NCI-H1048 (cell line): ENCODE results near the gene SFRP5.

Experiments
- DNase-seq: peaks from one replicate; lab custom pipeline; 2025; lab: John Stamatoyannopoulos, UW

The SFRP5 gene

GRCh38 chr10:97736403-97736901 is 35.3 kb downstream of the SFRP5 start:
- no peak for DNase-seq

DNA sequence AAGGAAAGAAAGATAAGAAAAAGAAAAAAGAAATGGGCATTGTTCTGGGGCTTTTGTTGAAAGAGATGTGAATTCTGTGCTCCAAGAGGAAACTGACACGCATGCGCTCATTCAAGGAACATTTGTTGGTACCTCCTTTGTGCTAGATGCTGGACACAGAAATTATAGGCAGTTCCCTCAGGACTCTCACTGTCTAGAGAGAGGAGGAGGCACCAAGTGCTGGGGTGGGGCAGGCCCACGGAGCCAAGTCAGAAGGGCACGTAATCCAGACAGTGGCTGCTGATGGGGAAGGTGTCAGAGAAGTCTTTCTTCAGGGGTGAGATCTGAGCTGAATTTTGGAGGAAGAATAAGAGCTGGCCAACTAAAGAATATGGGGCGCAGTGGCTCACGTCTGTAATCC is 37.8 kb downstream of the SFRP5 start:
- DNase-seq, result no peak

GRCh38 chr10:97733256-97733655 is 38.5 kb downstream of the SFRP5 start:
- no peak for DNase-seq

- no peak for DNase-seq
These were observed 39.8 kb downstream of the SFRP5 start for GRCh38 chr10:97732052-97732359.

- DNase-seq, result peak; percentile 40
These were observed 40.3 kb downstream of the SFRP5 start for GRCh38 chr10:97731346-97732051.

DNA sequence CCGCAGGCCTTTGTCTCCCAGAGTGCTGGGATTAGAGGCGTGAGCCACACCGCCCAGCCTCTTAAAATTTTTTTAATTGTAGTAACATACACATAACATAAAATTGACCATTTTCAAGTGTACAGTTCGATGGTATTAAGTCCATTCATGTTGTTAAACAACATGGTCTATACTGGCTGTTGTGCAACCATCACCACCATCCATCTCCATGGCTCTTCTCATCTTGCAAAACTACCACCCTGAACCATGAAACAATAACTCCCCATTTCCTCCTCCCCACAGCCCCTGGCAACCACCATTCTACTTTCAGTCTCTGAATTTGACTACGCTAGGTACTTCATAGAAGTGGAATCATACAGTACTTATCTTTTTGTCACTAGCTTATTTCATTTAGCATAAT is 42.8 kb downstream of the SFRP5 start:
- no peak for DNase-seq

DNA sequence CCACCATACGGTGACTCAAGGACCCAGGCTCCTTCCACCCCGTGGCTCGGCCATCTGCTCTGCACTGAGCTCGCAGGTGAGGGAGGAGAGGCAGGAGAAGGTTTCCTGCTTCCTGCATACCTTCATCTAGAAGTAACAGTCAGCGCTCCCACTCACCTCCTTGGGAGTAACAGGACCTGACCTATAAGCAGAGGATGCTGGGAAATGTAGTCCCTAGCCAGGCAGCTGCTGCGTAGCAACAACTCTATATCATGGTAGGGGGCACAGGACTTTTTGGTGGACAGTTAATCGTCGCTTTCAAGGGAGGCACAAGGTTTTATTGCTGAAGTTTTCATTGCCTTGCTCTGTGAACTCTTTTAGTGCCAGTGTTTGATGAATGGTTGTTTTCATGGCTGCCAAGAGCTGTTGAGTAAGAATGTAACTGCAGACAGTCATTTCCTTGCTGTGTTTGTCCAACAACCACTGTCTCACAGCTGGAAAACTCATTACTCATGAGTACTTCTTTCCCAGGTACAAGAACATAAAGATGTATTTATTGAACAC is 45.1 kb downstream of the SFRP5 start:
- no peak for DNase-seq

GRCh38 chr10:97724341-97724941 is 47.4 kb downstream of the SFRP5 start:
- no peak for DNase-seq

DNA sequence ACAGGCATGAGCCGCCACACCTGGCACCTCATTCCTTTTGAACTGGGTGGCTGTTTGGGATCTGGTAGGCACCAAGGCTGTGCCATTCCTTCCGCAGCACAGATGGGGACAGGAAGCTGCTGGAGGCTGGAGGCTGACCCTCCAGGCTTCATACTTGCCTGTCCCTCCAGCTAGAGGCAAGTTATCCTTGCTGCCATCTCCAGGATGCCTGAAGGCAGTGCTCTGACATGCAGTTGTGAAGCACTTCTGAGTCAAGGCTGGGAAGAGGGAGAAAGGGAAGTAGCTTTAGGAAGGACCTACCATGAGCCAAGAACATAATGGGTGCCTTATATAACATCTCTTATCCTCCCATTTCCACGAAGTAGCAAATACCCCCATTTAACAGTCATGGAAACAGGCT is 48.8 kb downstream of the SFRP5 start:
- no peak for DNase-seq

GRCh38 chr10:97721871-97722780 is 49.7 kb downstream of the SFRP5 start:
- DNase-seq, result no peak

DNA sequence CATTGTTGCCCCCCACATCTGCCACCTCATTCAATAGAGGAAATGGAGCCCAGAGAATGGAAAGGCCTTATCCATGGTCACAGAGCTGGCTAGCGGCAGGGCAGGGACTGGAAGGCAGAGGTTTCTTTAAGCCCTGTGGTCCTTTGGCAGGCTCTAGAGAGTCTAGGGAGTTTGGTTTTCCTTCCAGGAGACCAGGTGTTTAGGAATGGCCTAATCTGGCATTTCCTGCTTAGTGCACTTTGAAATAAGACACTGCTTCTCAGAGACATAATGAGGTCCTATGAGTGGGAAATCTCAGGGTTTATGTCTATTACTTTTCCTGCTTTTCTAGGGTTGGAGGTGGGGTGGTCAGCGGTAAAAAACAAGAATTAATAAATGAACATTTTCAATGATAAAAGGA is 52.2 kb downstream of the SFRP5 start:
- DNase-seq, result no peak

- no peak for DNase-seq
These were observed 53.1 kb downstream of the SFRP5 start for GRCh38 chr10:97718659-97719142.

GRCh38 chr10:97718178-97718577 is 53.6 kb downstream of the SFRP5 start:
- DNase-seq, result no peak

GRCh38 chr10:97717627-97718026 is 54.2 kb downstream of the SFRP5 start:
- no peak for DNase-seq
